HepG2 (cell line): ENCODE results near the gene FOXJ2. TPM values are rescaled to one million over a fixed set of nuclear protein-coding genes. Genes with fewer than 3 reads are reported as not detected.
"Not testable (repeated sequence)": the region's sequence is repeated elsewhere in the genome, so short reads cannot be mapped to it uniquely, and the experiment has no call there.

Experiments
- ATAC-seq: fragments of 200-7000 bp; cut with Tn5 transposase; 3 replicates; pipeline ENCODE4 v1.9.1; 2020; ENCODE audit warnings: mild to moderate bottlenecking, moderate library complexity
- BruUV-seq: library from RNA; stranded (reverse); fragments of 400-500 nt; replicated peaks from 2 replicates; lab custom pipeline; 2021; lab: Mats Ljungman, UMichigan
- CTCF ChIA-PET: fragments of 300-600 bp; formaldehyde crosslinking; extraction: SDS; loops from one replicate; lab custom pipeline; 2021; ENCODE audit warnings: low total read pairs, inconsistent platforms, low intra/inter-chr PET ratio; lab: Yijun Ruan, JAX
- POLR2A ChIA-PET: fragments of 350-600 bp; sonication (Branson Sonifier 250); formaldehyde crosslinking; loops from one replicate; lab custom pipeline; 2020; ENCODE audit warnings: antibody characterized with exemption, inconsistent platforms; lab: Yijun Ruan, JAX
- DNase-seq: peaks from one replicate; pipeline ENCODE4 v3.0.0-alpha.2; 2015; ENCODE audit warnings: low spot score
- FAIRE-seq: peaks from 3 replicates; lab custom pipeline; 2011; peaks lifted over from hg19 to GRCh38; lab: Jason Lieb, UNC
- H2AFZ ChIP-seq: one replicate; pipeline ENCODE4 v1.6.1; 2011; ENCODE audit warnings: low read length, inconsistent platforms
- H3K27ac ChIP-seq: fragments of 300-600 bp; 3 replicates; pipeline ENCODE4 v1.8.0; 2011; ENCODE audit warnings: mixed run types, mild to moderate bottlenecking, mixed read lengths, low read length, inconsistent platforms; ENCODE audit not compliant: insufficient read depth; ENCODE audit errors: extremely low read length
- H3K27me3 ChIP-seq, 2 experiments: fragments of 200-600 bp in 1 of 2; 2 replicates in 1 of 2; 3 replicates in 1 of 2; pipeline versions ENCODE4 v1.6.0 to v1.8.0; 2011; ENCODE audit warnings: low read length in 2 of 2, mild to moderate bottlenecking in 2 of 2, moderate library complexity in 2 of 2, inconsistent platforms in 1 of 2; ENCODE audit not compliant: insufficient read depth in 2 of 2, control insufficient read depth in 1 of 2
- H3K36me3 ChIP-seq, 2 experiments: fragments of 200-600 bp in 1 of 2; replicated peaks in 1 of 2; 2 replicates in 1 of 2; 3 replicates in 1 of 2; pipeline versions ENCODE4 v1.5.1 to v1.8.0; 2011; ENCODE audit warnings: low read length in 2 of 2, inconsistent platforms in 1 of 2; ENCODE audit not compliant: insufficient read depth in 2 of 2, control insufficient read depth in 1 of 2
- H3K4me1 ChIP-seq: 2 replicates; pipeline ENCODE4 v1.5.1; 2012; ENCODE audit warnings: low read length, inconsistent platforms; ENCODE audit not compliant: insufficient read depth
- H3K4me2 ChIP-seq: 2 replicates; pipeline ENCODE4 v1.6.0; 2011; ENCODE audit warnings: low read depth, low read length, inconsistent platforms
- H3K4me3 ChIP-seq, 3 experiments: fragments of 200-600 bp in 1 of 3; sonication (generic), shearing (Covaris generic) in 1 of 3; replicated peaks in 1 of 3; 2 replicates each; pipeline ENCODE4 v1.5.1; 2011 to 2016; ENCODE audit warnings: low read length in 3 of 3, inconsistent platforms in 2 of 3, low read depth in 2 of 3, mild to moderate bottlenecking in 2 of 3, control low read depth in 1 of 3, mixed read lengths in 1 of 3; ENCODE audit not compliant: insufficient read depth in 1 of 3
- H3K79me2 ChIP-seq: one replicate; pipeline ENCODE4 v1.6.1; 2011; ENCODE audit warnings: low read length, inconsistent platforms; ENCODE audit not compliant: insufficient read depth
- H3K9ac ChIP-seq: 2 replicates; pipeline ENCODE4 v1.6.0; 2011; ENCODE audit warnings: mild to moderate bottlenecking, low read depth, low read length, inconsistent platforms; ENCODE audit not compliant: insufficient read depth
- H3K9me3 ChIP-seq: 2 replicates; pipeline ENCODE4 v1.5.1; 2012; ENCODE audit warnings: mild to moderate bottlenecking, low read length
- H4K20me1 ChIP-seq: 2 replicates; pipeline ENCODE4 v1.6.0; 2011; ENCODE audit warnings: inconsistent platforms, mild to moderate bottlenecking, low read length, moderate library complexity; ENCODE audit not compliant: insufficient read depth
- CBX5 ChIP-seq: sonication (generic); formaldehyde crosslinking; IDR thresholded peaks from 2 replicates; pipeline ENCODE4 v1.4.0; 2020; ENCODE audit warnings: missing genetic modification reagents, borderline replicate concordance
- ESRRA ChIP-seq: sonication (generic); formaldehyde crosslinking; IDR thresholded peaks from 2 replicates; pipeline ENCODE4 v1.5.1; 2020; ENCODE audit warnings: mild to moderate bottlenecking, low read depth, missing genetic modification reagents
- HIC2 ChIP-seq: sonication (generic); formaldehyde crosslinking; IDR thresholded peaks from 2 replicates; pipeline ENCODE4 v1.9.0; 2022; ENCODE audit warnings: low read depth, missing genetic modification reagents
- HMGXB4 ChIP-seq, 2 experiments: sonication (generic) in 1 of 2; formaldehyde crosslinking in 1 of 2; IDR thresholded peaks; 2 replicates each; pipeline versions ENCODE4 v1.4.0 to v1.6.1; 2018 to 2020; ENCODE audit warnings: missing genetic modification reagents in 2 of 2, borderline replicate concordance in 1 of 2, low read depth in 1 of 2, mild to moderate bottlenecking in 1 of 2, missing biosample characterization in 1 of 2
- KLF16 ChIP-seq, 2 experiments: sonication (generic) in 1 of 2; formaldehyde crosslinking in 1 of 2; IDR thresholded peaks; 2 replicates each; pipeline versions ENCODE4 v1.6.1 to v1.8.0; 2016 to 2023; ENCODE audit warnings: missing genetic modification reagents in 2 of 2, missing compliant biosample characterization in 1 of 2
- MED8 ChIP-seq: sonication (generic); formaldehyde crosslinking; IDR thresholded peaks from 2 replicates; pipeline ENCODE4 v1.8.1; 2023; ENCODE audit warnings: mild to moderate bottlenecking, missing genetic modification reagents; ENCODE audit not compliant: insufficient replicate concordance
- PPARG ChIP-seq: conservative IDR thresholded peaks from 2 replicates; pipeline ENCODE4 v1.6.1; 2016; ENCODE audit warnings: missing biosample characterization, missing genetic modification reagents
- TBX3 ChIP-seq: fragments of 450-650 bp; IDR thresholded peaks from 2 replicates; pipeline ENCODE4 v1.6.1; 2017; ENCODE audit warnings: antibody characterized with exemption, mild to moderate bottlenecking, inconsistent platforms, borderline replicate concordance
- ZNF138 ChIP-seq: sonication (generic); formaldehyde crosslinking; IDR thresholded peaks from 2 replicates; pipeline ENCODE4 v1.5.0; 2020; ENCODE audit warnings: mild to moderate bottlenecking, low read depth, missing genetic modification reagents
- ZNF563 ChIP-seq: sonication (generic); formaldehyde crosslinking; IDR thresholded peaks from 2 replicates; pipeline ENCODE4 v1.8.0; 2022; ENCODE audit warnings: mild to moderate bottlenecking, moderate library complexity, missing genetic modification reagents
- ZNF607 ChIP-seq: sonication (generic); formaldehyde crosslinking; IDR thresholded peaks from 2 replicates; pipeline ENCODE4 v1.5.1; 2020; ENCODE audit warnings: missing genetic modification reagents, mild to moderate bottlenecking, borderline replicate concordance
- ZSCAN29 ChIP-seq: sonication (generic); formaldehyde crosslinking; conservative IDR thresholded peaks from 2 replicates; pipeline ENCODE4 v1.4.0; 2020; ENCODE audit warnings: mild to moderate bottlenecking, missing genetic modification reagents
- WGBS: methylation state at CpG from one replicate; pipeline ENCODE4 v1.1.6; 2017; ENCODE audit warnings: low lambda C conversion rate; 5-methylcytosine and 5-hydroxymethylcytosine counted together
- in situ Hi-C: cut with HindIII; loops from 2 replicates; pipeline ENCODE4 v1.10.0; 2017; ENCODE audit warnings: low pct_unique_long_range_greater_than_20kb; ENCODE audit not compliant: extremely low pct_ligation_motif_present
- intact Hi-C: fragments of 100-400 bp; cut with micrococcal nuclease; formaldehyde crosslinking; loops from one replicate; pipeline ENCODE4 v1.10.0; 2022; ENCODE audit not compliant: unreplicated experiment
- polyA plus RNA-seq, 8 experiments: library from polyadenylated mRNA; depleted of rRNA in 3 of 8; stranded (reverse) in 7 of 8; unstranded in 1 of 8; fragments of >200 nt; fragmentation: Illumina TruSeq in 4 of 8; extraction: Trizol in 4 of 8; gene quantifications; 2 replicates each; pipeline versions ENCODE4 v1.2.1 to v1.2.3, GENCODE V29; 2011 to 2016; ENCODE audit warnings: low read depth in 4 of 8, missing spikeins in 1 of 8, mixed read lengths in 1 of 8; ENCODE audit not compliant: insufficient read depth in 1 of 8
- total RNA-seq, 5 experiments: library from RNA; depleted of rRNA; stranded (reverse); fragments of >200 nt; fragmentation: Illumina TruSeq; extraction: Trizol; gene quantifications; 2 replicates each; pipeline ENCODE4 v1.2.3, GENCODE V29; 2016; ENCODE audit warnings: low read depth in 1 of 5

The FOXJ2 gene
- total and polyA plus RNA-seq, 2 of the 13 experiments (the other 11 are each of a cell fraction or from before 2014, with no cell fraction given) = 2.2 to 2.9 TPM

DNA sequence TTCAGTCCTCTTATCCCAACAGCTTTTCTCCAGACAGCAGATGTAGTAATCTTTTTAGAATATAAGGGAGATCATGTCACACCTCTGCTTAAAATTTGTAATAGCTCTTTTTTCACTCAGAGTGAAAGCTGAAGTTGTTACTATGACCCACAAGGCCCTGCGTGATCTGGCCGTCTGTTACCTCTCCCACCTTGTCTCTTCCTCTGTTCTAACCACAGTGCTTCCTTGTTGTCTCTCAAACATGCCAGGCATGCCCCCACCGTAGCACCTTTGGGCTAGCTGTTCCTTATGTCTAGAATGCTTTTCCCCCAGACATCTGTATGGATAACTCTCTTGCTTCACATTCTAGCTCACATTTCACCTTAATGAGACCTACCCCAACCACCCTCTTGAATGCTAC lies 56.1 kb downstream of the FOXJ2 start:
- Histone ChIP-seq H3K4me3 (no peak overlapping the region), H3K4me2 (no peak overlapping the region), H3K9ac (no peak overlapping the region), H3K79me2 (peaks cover 13% of the 10 kb centered on the region), H3K9me3 (no peaks in the 10 kb centered on the region), H3K27me3 (no peaks in the 10 kb centered on the region), H3K4me1 (peaks cover 10% of the 10 kb centered on the region), H4K20me1 (no peaks in the 10 kb centered on the region), H3K27ac (no peak overlapping the region), H3K36me3 (peaks cover 8 to 41% of the 10 kb centered on the region in 2 experiments), H2AFZ (no peak overlapping the region)
- CTCF ChIA-PET = no interaction called here
- in situ Hi-C loops (no loop called here), intact Hi-C loops (no loop called here)
- no peak for DNase-seq
- POLR2A ChIA-PET = no interaction called here
- WGBS = 97% methylated on average over 3 of the region's 3 CpGs
- TF ChIP-seq MED8 (CRISPR knock-in tag) (no peak), ZNF607 (CRISPR knock-in tag) (no peak), PPARG (CRISPR knock-in tag) (no peak), ZNF138 (CRISPR knock-in tag) (no peak), KLF16 (CRISPR knock-in tag; IDR thresholded peaks at IDR 0.05) (no peak), ZSCAN29 (CRISPR knock-in tag) (no peak), ESRRA (CRISPR knock-in tag) (no peak), HMGXB4 (CRISPR knock-in tag; IDR thresholded peaks at IDR 0.05; ENCODE audit: borderline replicate concordance in 1 of 2, low read depth in 1 of 2) (no peak), ZNF563 (no peak), CBX5 (CRISPR knock-in tag) (no peak), HIC2 (CRISPR knock-in tag) (no peak), TBX3 (no peak)
- no peak for ATAC-seq
- no peak for FAIRE-seq
- no TSS peak for BruUV-seq

DNA sequence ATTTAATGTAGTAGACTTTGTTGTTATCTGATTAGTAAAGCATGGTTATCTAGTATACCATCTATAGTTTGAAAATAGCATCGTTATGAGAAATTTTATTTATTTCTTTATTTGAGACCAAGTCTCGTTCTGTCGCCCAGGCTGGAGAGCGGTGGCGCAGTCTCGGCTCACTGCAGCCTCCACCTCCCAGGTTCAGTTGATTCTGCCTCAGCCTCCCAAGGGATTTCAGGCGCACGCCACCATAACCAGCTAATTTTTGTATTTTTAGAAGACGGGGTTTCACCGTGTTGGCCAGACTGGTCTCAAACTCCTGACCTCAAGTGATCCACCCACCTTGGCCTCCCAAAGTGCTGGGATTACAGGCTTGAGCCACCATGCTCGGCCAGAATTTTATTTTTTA lies 56.8 kb downstream of the FOXJ2 start:
- H3K36me3 ChIP-seq = peaks cover 8 to 43% of the 10 kb centered on the region in 2 experiments
- H3K79me2 ChIP-seq, H3K27ac ChIP-seq, H3K9me3 ChIP-seq, H4K20me1 ChIP-seq, in situ Hi-C loops, BruUV-seq, H3K4me3 ChIP-seq, DNase-seq, intact Hi-C loops, ATAC-seq, H3K27me3 ChIP-seq, POLR2A ChIA-PET, H3K9ac ChIP-seq, CTCF ChIA-PET, FAIRE-seq, H3K4me1 ChIP-seq, H2AFZ ChIP-seq, H3K4me2 ChIP-seq: not testable (repeated sequence)
- WGBS = 98% methylated on average over 11 of the region's 11 CpGs
